ENCODE results near the gene ERVH48-1. TPM values are rescaled to one million over a fixed set of nuclear protein-coding genes. Genes with fewer than 3 reads are reported as not detected.
"Not testable (repeated sequence)": the region's sequence is repeated elsewhere in the genome, so short reads cannot be mapped to it uniquely, and the experiment has no call there.

The ERVH48-1 gene
- total RNA-seq, 4 donors from 2014 or later = not detected

DNA sequence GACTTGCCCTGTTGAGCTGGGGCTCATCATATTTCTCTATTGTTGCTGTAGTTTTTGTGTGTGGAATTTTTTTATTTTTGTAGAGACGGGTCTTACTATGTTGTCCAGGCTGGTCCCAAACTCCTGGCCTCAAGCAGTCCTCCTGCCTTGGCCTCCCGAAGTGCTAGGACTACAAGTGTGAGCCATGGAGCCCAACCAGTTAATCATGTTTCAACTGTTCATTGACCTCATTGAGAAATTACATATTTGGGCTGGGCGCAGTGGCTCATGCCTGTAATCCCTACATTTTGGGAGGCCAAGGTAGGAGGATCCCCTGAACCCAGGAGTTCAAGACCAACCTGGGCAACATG, 39.8 kb upstream of the ERVH48-1 start:
- DNase-seq (ENCODE audit: low spot score) (no peak), ATAC-seq (ENCODE audit: low FRiP score) (no peak)
- TF ChIP-seq, protein P1, sequence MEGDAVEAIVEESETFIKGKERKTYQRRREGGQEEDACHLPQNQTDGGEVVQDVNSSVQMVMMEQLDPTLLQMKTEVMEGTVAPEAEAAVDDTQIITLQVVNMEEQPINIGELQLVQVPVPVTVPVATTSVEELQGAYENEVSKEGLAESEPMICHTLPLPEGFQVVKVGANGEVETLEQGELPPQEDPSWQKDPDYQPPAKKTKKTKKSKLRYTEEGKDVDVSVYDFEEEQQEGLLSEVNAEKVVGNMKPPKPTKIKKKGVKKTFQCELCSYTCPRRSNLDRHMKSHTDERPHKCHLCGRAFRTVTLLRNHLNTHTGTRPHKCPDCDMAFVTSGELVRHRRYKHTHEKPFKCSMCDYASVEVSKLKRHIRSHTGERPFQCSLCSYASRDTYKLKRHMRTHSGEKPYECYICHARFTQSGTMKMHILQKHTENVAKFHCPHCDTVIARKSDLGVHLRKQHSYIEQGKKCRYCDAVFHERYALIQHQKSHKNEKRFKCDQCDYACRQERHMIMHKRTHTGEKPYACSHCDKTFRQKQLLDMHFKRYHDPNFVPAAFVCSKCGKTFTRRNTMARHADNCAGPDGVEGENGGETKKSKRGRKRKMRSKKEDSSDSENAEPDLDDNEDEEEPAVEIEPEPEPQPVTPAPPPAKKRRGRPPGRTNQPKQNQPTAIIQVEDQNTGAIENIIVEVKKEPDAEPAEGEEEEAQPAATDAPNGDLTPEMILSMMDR (IDR thresholded peaks at IDR 0.05) = no peak

DNA sequence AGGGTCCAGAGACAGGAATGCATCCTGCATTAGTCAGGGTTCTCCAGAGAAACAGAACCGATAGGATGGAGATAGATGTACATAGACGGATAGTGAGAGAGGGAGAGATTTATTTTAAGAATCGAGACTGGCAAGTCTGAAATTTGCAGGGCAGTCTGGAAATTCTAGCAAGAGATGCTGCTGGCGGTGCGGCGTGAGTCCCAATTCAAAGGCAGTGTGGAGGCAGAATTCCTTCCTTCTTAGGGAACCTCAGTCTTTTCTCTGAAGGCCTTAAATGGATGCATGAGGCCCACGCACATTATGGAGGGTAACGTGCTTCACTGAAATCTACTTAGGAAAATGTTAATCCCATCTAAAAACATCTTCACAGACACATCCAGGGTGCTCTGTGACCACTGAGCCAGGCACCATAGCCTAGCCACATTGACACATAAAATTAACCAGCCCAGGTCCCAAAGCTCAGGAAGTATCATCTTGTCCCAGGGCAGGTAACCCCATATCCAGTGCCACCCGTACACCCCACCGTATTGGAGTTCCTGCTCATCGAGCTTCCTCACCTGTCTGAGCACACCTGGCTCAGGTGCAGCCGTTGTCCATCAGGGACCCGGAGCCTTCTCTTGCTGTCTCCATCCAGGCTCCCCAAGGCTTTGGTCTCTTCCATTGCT, 39.2 kb upstream of the ERVH48-1 start:
- DNase-seq (ENCODE audit: low spot score) (no peak), ATAC-seq (ENCODE audit: low FRiP score) (no peak)
- TF ChIP-seq, protein P1 (IDR thresholded peaks at IDR 0.05) = no peak

DNA sequence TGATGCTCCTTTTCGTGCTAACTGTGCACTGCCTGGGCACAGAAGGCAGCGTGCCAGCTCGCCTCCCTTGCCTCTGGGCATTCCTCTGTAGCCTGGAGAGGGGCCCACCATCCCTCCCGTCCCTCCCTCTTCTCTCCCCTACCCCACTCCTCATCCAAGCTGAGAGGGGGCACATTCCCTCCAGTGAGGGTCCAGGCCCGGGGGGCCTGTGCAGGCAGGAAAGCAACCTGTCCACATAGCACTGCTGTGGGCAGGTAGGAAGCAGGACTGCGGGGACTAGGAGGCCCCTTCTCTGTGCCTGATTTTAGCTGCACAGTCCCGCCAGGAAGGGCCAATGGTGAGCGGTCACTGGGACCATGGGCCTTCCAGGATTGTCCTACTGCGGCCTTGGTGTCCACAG, 38.7 kb upstream of the ERVH48-1 start:
- DNase-seq (ENCODE audit: low spot score) (no peak), ATAC-seq (ENCODE audit: low FRiP score) (no peak)

DNA sequence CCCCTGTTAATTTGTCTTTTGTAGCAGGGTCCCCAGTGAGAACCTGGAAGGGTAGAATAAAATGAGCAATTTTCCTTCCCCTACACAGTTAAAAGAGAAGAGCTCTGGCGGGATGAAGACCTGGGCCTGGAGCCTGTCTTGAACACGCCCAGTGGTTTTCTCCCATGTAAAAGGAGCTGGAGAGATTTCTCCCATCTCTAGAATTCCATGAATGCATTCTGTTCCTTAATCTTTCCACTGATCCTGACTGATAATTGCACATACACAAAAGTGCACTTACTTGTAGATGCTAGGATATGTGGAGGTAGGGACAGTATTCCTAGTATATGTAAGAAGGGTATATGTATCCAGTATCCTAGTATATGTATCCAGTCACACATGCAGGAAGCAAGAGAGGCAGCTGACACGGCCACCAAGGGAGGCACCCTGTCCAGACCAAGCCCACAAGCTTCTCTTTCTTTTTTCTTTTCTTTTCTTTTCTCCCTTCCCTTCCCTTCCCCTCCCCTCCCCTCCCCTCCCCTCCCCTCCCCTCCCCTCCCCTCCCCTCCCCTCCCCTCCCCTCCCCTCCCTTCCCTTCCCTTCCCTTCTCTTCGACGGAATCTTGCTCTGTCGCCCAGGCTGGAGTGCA, 37.1 kb upstream of the ERVH48-1 start:
- ATAC-seq (ENCODE audit: low FRiP score) = no peak
- TF ChIP-seq, protein P1 (IDR thresholded peaks at IDR 0.05) = no peak
- no peak for DNase-seq (ENCODE audit: low spot score)

More for the DNA sequence above, 38.7 kb upstream of the ERVH48-1 start:
- TF ChIP-seq, protein P1 (IDR thresholded peaks at IDR 0.05) = no peak

DNA sequence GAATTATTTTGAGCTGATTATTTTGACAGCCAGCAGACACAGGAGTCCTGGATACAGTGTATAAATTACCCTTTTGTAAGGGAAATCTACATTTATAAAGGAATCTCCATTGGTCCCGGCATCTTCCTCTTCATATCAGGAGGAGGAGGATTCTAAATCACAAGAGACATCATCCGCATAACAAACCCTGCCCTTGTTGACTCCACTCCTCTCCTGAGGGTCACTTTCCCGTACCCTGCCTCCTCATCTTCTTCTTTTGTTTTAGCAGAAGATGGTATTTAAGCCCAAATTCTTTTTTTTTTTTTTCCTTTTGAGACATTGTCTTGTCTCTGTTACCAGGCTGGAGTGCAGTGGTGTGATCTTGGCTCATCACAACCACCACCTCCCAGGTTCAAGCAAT, 34.3 kb upstream of the ERVH48-1 start:
- TF ChIP-seq, protein P1 (IDR thresholded peaks at IDR 0.05) = no peak
- ATAC-seq (ENCODE audit: low FRiP score) = no peak
- DNase-seq (ENCODE audit: low spot score) = no peak

DNA sequence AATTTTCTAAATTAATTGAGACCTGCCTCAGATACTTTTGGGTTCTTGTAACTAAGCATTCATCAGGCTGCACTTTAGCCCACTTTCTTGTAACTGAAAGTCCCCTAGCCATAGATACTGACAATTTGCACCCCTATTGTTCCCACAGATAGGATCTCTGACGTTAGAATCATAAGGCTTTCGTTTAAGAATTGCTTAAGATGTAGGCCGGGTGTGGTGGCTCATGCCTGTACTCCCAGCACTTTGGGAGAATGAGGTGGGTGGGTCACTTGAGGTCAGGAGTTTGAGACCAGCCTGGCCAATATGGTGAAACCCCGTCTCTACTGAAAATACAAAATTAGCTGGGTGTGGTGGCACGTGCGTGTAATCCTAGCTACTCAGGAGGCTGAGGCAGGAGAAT, 32.7 kb upstream of the ERVH48-1 start:
- ATAC-seq (ENCODE audit: low FRiP score); DNase-seq (ENCODE audit: low spot score): not testable (repeated sequence)

DNA sequence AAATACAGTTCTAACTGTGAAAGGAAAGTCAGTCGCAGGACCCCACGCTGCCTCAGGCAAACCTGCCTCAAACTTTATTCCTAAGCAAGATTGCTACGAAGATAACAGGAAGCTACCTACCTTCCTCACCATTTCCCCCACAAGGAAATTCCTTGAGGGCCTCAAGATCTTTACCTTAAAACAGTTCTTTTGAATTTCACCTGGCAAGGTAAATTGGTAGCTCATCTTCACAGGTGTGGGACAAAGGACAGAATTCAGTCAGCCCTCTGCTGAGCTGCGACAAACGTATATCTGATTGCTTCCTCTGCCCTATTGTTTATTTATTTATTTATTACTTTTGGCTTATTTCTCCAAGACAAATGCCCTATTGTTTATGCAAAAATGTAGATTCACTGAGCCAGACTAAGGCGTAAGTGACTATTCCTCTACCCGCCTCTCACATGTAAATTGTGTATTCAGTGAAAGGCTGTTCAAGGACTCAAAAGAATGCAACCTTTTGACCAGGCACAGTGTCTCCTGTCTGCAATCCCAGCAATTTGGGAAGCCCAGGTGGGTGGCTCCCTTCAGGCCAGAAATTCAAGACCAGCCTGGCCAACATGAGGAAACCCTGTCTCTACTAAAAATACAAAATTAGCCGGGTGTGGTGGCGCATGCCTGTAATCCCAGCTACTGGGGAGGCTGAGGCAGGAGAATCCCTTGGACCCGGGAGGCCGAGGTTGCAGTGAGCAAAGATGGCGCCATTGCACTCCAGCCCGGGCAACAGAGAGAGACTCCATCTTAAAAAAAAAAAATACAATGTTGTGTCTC, 31.6 kb upstream of the ERVH48-1 start:
- ATAC-seq (ENCODE audit: low FRiP score) (no peak), DNase-seq (ENCODE audit: low spot score) (no peak)
- TF ChIP-seq, protein P1 (IDR thresholded peaks at IDR 0.05) = no peak

DNA sequence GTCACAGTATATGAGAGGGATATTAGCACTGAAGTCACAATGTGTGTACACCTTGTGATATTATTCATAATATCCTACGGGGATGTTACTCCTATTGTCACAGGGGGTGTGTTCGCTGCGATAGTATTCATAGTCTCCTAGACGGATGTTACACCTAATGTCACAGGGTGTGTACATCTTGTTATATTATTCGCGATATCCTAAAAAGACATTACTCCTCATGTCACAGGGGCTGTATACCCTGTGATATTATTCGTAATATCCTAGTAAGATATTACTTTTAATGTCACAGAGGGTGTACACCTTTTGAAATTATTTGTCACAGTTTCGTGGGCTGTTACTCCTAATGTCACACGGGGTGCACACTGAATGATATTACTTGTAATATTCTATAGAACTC, 25.8 kb upstream of the ERVH48-1 start:
- not testable (repeated sequence) for ATAC-seq (ENCODE audit: low FRiP score); DNase-seq (ENCODE audit: low spot score)

DNA sequence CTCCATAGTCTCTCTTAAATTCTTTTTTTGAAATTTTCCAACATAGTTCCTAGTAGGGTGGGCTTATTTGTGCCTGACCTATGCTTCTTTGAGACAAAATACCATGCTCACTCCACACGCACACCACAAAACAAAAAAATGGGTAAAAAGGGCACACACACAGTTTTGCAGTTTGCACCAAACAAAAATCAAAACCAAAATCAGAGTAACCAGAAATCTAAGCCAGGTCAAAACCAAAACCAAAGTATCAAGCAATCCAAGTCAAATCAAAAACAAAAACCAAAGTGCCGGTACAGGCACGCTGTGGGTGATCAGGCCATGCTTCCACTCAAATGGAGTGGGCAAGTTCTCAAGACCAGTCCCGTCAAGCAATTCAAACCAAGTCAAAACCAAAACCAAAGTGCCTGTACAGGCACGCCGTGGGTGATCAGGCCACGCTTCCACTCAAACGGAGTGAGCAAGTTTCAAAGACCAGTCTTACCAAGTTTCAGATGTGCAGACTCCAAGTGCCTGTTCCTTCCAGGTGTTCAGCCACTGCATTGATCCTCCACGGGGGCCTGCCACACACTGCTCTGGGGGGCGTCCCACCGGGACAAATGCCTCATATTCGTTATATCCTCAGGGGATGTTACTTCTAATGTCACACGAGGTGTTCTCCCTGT, 23.8 kb upstream of the ERVH48-1 start:
- not testable (repeated sequence) for DNase-seq (ENCODE audit: low spot score); ATAC-seq (ENCODE audit: low FRiP score)
